KOPT-K1 (cell line): ENCODE results near the gene ASB6.

Experiments
- H3K27ac ChIP-seq: fragments of 200-600 bp; sonication (generic); 2 replicates; pipeline ENCODE4 v1.5.1; 2016; ENCODE audit warnings: antibody characterized with exemption, mild to moderate bottlenecking, low read depth, low read length; ENCODE audit not compliant: poor library complexity, severe bottlenecking
- H3K36me3 ChIP-seq: fragments of 200-600 bp; sonication (generic); 2 replicates; pipeline ENCODE4 v1.5.1; 2017; ENCODE audit warnings: antibody characterized with exemption, mild to moderate bottlenecking, low read length, moderate library complexity; ENCODE audit not compliant: insufficient read depth
- H3K9me3 ChIP-seq: fragments of 200-600 bp; sonication (generic); 2 replicates; pipeline ENCODE4 v1.5.1; 2017; ENCODE audit warnings: antibody characterized with exemption, low read length, mild to moderate bottlenecking; ENCODE audit not compliant: insufficient read depth, poor library complexity, severe bottlenecking

Gene ASB6

GRCh38 chr9:129613520-129614175, 28.3 kb downstream of the ASB6 start:
- Histone ChIP-seq H3K9me3 (no peaks in the 10 kb centered on the region), H3K27ac (no peak overlapping the region), H3K36me3 (no peaks in the 10 kb centered on the region)

GRCh38 chr9:129612815-129613519, 29.0 kb downstream of the ASB6 start:
- Histone ChIP-seq H3K27ac (no peak overlapping the region), H3K36me3 (no peaks in the 10 kb centered on the region), H3K9me3 (no peaks in the 10 kb centered on the region)

DNA sequence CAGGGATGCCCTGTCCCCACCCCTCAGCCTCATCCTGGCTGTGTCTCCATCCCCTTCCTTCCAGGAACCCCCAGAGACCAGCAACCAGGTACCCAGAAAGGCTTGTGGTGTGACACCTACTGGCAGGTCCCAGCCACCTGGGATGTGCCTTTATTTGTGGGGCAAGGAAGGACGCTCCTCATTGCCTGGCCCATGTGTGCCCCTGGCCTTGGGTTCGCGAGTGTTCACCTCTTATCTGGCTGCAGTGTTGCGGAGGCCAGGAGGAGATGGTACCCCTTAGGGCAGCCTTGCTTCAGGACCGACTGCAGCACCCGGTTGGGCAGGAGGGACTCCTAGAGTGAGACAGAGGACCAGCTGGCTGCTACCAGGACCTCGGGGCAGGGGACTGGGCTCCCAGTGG, 29.8 kb downstream of the ASB6 start:
- Histone ChIP-seq H3K27ac (no peak overlapping the region), H3K9me3 (no peaks in the 10 kb centered on the region)

GRCh38 chr9:129611307-129611800, 30.6 kb downstream of the ASB6 start:
- Histone ChIP-seq H3K36me3 (no peaks in the 10 kb centered on the region), H3K27ac (no peak overlapping the region), H3K9me3 (no peaks in the 10 kb centered on the region)

More for the DNA sequence above, 29.8 kb downstream of the ASB6 start:
- H3K36me3 ChIP-seq = no peaks in the 10 kb centered on the region

DNA sequence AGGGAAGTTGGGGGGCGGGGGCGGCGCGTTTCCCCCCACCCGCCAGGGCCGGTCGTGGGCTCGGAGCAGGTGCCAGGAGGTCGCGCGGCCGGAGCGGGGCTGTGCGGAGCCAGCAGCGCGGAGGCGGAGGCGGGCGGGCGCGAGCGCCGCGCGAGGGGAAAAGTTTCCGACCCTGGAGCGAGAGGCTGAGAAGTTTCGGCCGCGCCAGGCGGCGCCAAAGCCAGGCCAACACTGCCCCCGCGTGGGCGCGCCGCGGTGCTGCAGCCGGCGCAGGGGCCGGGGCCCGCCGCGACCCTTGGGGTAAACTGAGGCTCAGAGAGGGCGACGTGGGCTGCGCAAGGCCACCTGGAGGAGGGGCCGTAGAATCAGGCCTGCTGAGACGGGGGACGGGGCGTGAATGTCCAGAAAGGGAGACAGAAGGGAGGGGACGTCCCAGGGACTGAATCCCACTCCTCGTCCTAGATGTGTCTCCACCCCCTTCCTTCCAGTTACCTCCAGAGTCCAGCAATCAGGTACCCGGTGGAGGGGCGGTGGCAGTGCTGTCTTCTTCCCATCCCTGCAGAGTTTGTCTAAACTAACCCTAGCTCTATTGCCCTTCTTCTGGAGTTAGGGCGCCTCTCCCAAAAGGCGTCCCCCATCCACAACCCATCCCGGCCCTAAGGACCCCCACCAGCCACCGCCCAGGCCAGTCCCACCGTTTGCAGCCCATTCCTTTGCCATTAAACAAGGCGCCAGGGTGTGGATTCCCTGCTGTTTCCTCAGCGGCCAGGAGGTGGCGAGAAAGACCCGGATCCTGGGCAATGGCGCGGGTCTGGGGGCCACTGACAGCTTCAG, 31.3 kb downstream of the ASB6 start:
- Histone ChIP-seq H3K9me3 (no peaks in the 10 kb centered on the region), H3K36me3 (no peaks in the 10 kb centered on the region), H3K27ac (no peak overlapping the region)

- Histone ChIP-seq H3K27ac (no peak overlapping the region), H3K9me3 (no peaks in the 10 kb centered on the region), H3K36me3 (no peaks in the 10 kb centered on the region)
Observed at GRCh38 chr9:129610213-129610472, 31.8 kb downstream of the ASB6 start.

- no peaks in the 10 kb centered on the region for H3K36me3 ChIP-seq
- no peak overlapping the region for H3K27ac ChIP-seq
- no peaks in the 10 kb centered on the region for H3K9me3 ChIP-seq
Observed at GRCh38 chr9:129609486-129610212, 32.3 kb downstream of the ASB6 start.

DNA sequence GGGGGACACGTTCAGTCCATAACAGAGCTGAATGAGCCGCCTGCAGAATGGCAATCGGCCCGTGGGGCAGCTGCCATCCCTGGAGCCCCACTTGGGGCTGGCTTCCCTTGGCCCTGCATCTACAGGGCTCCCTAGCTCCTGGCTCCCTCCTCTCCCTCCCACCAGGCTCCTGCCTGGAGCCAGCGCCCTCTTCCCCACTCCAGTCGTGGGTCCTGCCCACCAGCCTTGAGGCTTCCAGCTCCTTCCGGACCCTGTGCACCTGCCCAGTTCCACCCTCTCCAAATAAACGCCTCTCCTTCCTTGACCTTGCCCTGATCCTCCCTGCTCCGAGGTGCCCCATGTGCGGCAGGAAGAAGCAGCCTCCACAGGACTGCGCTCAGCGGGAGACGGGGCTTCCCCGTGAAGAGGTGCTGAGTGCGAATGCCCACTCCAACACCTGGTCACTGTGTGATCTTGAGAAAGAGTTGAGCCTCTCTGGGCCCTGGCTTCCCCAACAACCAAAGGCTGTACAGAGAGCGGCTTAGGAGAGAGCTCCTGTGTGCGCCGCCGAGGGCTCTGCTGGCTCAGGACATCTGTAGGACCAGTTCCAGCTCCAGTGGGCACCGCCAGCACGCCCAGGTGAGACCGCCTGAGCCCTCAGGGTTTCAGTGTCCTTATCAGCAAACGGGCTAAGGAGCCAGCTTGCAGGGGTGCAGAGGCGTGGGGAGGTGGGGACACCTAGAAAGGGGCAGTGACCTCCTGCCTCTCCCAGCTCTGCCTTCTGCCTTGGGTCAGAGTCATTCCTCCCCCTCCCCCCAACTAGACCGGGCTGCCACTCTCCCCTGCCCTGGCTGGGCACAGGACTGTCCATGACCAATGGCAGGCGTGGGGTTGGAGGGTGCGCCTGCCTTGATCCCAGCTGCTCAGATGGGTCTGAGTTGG, 33.1 kb downstream of the ASB6 start:
- H3K9me3 ChIP-seq = no peaks in the 10 kb centered on the region
- no peak overlapping the region for H3K27ac ChIP-seq
- H3K36me3 ChIP-seq = no peaks in the 10 kb centered on the region

DNA sequence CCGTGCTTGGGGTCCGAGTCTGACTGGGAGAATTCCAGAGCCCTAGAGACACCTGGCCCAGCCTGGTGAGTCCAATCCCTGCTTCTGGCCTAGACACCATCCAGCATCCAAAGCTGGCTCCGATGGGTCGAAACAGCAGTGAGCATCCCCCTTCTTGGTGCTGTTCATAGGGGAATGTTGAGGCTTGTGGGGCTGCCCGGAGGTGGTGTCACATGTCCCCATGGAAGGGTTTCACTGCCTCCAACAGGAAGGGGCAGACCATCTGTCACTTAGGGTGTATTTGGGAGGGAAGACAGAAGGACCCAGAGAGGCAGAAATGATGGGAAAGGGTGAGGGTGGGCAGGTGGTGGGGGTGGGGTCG, 34.9 kb downstream of the ASB6 start:
- Histone ChIP-seq H3K27ac (no peak overlapping the region), H3K9me3 (no peaks in the 10 kb centered on the region), H3K36me3 (no peaks in the 10 kb centered on the region)

DNA sequence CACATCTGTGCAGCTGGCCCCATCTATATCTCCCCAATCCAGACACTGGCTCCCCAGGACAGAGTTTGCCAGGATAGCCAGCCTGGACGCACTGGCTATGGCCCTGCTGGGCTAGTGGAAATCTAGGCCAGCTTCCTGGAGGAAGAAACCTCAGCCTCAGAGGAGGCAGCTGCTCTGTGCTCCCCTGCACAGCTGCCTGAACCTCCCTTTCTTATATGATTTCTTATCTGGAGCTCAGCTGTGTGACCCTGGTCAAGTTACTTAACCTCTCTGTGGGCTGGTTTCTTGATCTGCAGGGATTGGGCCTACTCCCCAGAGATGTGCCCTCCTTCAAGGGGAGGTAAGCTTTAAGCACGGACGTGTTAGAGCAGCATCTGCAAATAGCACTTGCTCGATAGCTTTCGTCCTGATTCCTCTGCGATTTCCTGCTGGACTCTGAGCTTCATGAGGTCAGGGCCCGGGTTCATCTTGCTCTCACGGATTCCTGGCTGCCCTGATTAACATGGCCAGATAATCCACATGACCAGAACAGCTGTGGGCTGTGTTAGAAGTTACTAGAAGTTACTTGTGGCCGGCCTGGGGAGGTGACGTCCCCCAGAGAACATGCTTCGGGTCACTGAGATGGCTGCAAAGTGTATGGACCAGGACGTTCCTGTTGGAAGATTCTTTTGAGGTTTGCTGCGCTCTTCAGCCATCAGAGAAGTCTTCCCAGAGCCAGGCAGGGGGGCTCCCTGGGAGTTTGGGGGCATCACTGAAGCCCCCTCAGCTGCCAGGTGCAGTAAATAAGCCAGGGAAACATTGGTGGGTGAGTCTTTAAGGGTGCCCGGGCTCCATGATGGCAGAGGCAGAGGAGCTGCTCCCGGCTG, 35.6 kb downstream of the ASB6 start:
- H3K9me3 ChIP-seq = no peaks in the 10 kb centered on the region
- H3K27ac ChIP-seq = no peak overlapping the region
- no peaks in the 10 kb centered on the region for H3K36me3 ChIP-seq

DNA sequence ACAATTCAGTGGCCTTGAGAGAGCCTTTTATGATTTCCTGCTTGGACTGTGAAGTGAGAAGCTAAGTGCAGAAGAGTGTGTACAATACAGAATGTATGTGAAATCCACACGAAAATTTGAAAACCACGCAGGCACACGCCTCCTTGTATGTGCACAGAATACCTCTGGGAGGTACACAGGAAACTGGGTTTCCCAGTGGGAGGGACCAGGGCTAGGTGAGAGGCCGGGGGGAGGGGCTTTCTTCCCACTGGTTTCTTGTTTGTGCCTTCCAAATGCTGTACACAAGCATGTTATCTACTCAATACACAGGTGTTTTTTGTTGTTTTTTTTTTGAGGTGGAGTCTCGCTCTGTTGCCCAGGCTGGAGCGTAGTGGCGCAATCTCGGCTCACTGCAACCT, 37.2 kb downstream of the ASB6 start:
- H3K9me3 ChIP-seq = no peaks in the 10 kb centered on the region

GRCh38 chr9:129604056-129604765, 37.7 kb downstream of the ASB6 start:
- Histone ChIP-seq H3K27ac (no peak overlapping the region), H3K9me3 (no peaks in the 10 kb centered on the region), H3K36me3 (no peaks in the 10 kb centered on the region)

More for the DNA sequence above, 37.2 kb downstream of the ASB6 start:
- no peaks in the 10 kb centered on the region for H3K36me3 ChIP-seq
- no peak overlapping the region for H3K27ac ChIP-seq
